CD1c-positive myeloid dendritic cell (primary cell): ENCODE data around the gene EVC2.
"Not testable (repeated sequence)": the region's sequence is repeated elsewhere in the genome, so short reads cannot be mapped to it uniquely, and the experiment has no call there.

Experiments used
- DNase-seq: peaks from one replicate; pipeline ENCODE4 v3.0.0-alpha.2; 2016; ENCODE audit errors: extremely low spot score

Gene EVC2

GRCh38 chr4:5629542-5629941 is 78.8 kb downstream of the EVC2 start:
- no peak for DNase-seq

GRCh38 chr4:5626913-5627312 is 81.4 kb downstream of the EVC2 start:
- DNase-seq = no peak

GRCh38 chr4:5622596-5622995 is 85.8 kb downstream of the EVC2 start:
- DNase-seq = no peak

- no peak for DNase-seq
These were observed 88.3 kb downstream of the EVC2 start for GRCh38 chr4:5619913-5620625.

- no peak for DNase-seq
These were observed 90.1 kb downstream of the EVC2 start for GRCh38 chr4:5618051-5618960.

- DNase-seq = no peak
These were observed 91.9 kb downstream of the EVC2 start for GRCh38 chr4:5616331-5616950.

GRCh38 chr4:5615496-5616075 is 92.8 kb downstream of the EVC2 start:
- DNase-seq = no peak

- DNase-seq = no peak
These were observed 96.6 kb downstream of the EVC2 start for GRCh38 chr4:5611750-5612149.

GRCh38 chr4:5609306-5610007 is 98.9 kb downstream of the EVC2 start:
- no peak for DNase-seq

- DNase-seq = not testable (repeated sequence)
These were observed 114.5 kb downstream of the EVC2 start for GRCh38 chr4:5593828-5594227.

- no peak for DNase-seq
These were observed 116.1 kb downstream of the EVC2 start for GRCh38 chr4:5592272-5592671.

- no peak for DNase-seq
These were observed 118.9 kb downstream of the EVC2 start for GRCh38 chr4:5589495-5589894.

- DNase-seq = no peak
These were observed 120.3 kb downstream of the EVC2 start for GRCh38 chr4:5588046-5588445.

GRCh38 chr4:5575941-5576340 is 132.4 kb downstream of the EVC2 start:
- DNase-seq = no peak

- DNase-seq = no peak
These were observed 134.0 kb downstream of the EVC2 start for GRCh38 chr4:5574386-5574785.

- DNase-seq = no peak
These were observed 134.4 kb downstream of the EVC2 start for GRCh38 chr4:5573965-5574364.

- DNase-seq = no peak
These were observed 135.6 kb downstream of the EVC2 start for GRCh38 chr4:5572751-5573150.

GRCh38 chr4:5572114-5572513 is 136.2 kb downstream of the EVC2 start:
- DNase-seq = no peak

GRCh38 chr4:5571646-5572045 is 136.7 kb downstream of the EVC2 start:
- no peak for DNase-seq

GRCh38 chr4:5569451-5569850 is 138.9 kb downstream of the EVC2 start:
- DNase-seq = no peak

GRCh38 chr4:5568931-5569330 is 139.4 kb downstream of the EVC2 start:
- DNase-seq = no peak

- no peak for DNase-seq
These were observed 140.0 kb downstream of the EVC2 start for GRCh38 chr4:5568336-5568735.
